Esophagus muscularis mucosa (tissue), 4 donors: ENCODE data around the gene PYROXD2.

Source experiments
- EP300 ChIP-seq: sonication (generic); formaldehyde crosslinking; IDR thresholded peaks from one replicate; pipeline ENCODE4 v1.6.1; 2017; ENCODE audit warnings: antibody characterized with exemption
- POLR2A ChIP-seq: fragments of 450-650 bp; IDR thresholded peaks from one replicate; pipeline ENCODE4 v1.6.1; 2017; ENCODE audit warnings: antibody characterized with exemption, moderate library complexity, mild to moderate bottlenecking, low read depth
- POLR2AphosphoS5 ChIP-seq, 2 donors: sonication (generic); formaldehyde crosslinking; IDR thresholded peaks; one replicate each; pipeline ENCODE4 v1.6.1; 2017; ENCODE audit warnings: antibody characterized with exemption in 2 of 2
- TF ChIP-seq, protein P1 (sequence below), 3 experiments: fragments of 200-600 bp in 2 of 3; fragments of 450-650 bp in 1 of 3; sonication (generic) in 2 of 3; IDR thresholded peaks; one replicate each; pipeline ENCODE4 v1.5.1; 2017 to 2019; ENCODE audit warnings: antibody characterized with exemption in 3 of 3, mild to moderate bottlenecking in 2 of 3, moderate library complexity in 1 of 3

GRCh38 chr10:98378722-98379121 lies 36.3 kb downstream of the PYROXD2 start:
- TF ChIP-seq EP300 (no peak), POLR2A (no peak), POLR2AphosphoS5 (IDR thresholded peaks at IDR 0.05) (no peak)
- TF ChIP-seq, protein P1, sequence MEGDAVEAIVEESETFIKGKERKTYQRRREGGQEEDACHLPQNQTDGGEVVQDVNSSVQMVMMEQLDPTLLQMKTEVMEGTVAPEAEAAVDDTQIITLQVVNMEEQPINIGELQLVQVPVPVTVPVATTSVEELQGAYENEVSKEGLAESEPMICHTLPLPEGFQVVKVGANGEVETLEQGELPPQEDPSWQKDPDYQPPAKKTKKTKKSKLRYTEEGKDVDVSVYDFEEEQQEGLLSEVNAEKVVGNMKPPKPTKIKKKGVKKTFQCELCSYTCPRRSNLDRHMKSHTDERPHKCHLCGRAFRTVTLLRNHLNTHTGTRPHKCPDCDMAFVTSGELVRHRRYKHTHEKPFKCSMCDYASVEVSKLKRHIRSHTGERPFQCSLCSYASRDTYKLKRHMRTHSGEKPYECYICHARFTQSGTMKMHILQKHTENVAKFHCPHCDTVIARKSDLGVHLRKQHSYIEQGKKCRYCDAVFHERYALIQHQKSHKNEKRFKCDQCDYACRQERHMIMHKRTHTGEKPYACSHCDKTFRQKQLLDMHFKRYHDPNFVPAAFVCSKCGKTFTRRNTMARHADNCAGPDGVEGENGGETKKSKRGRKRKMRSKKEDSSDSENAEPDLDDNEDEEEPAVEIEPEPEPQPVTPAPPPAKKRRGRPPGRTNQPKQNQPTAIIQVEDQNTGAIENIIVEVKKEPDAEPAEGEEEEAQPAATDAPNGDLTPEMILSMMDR (IDR thresholded peaks at IDR 0.05) = no peak
